AG10803 (cell line): ENCODE data around the gene ADCY5.

Experiments
- DNase-seq: peaks from one replicate; pipeline ENCODE4 v3.0.0; 2010; ENCODE audit warnings: low read depth
- H3K4me3 ChIP-seq: 2 replicates; pipeline ENCODE4 v1.5.1; 2011; ENCODE audit warnings: mild to moderate bottlenecking, low read length, control low read depth
- TF ChIP-seq, protein P1 (sequence below): conservative IDR thresholded peaks from 2 replicates; pipeline ENCODE4 v1.5.1; 2011; ENCODE audit warnings: mild to moderate bottlenecking, low read length, control low read depth, inconsistent platforms

The ADCY5 gene

GRCh38 chr3:123422457-123422856 lies 26.4 kb downstream of the ADCY5 start:
- DNase-seq = no peak
- TF ChIP-seq, protein P1, sequence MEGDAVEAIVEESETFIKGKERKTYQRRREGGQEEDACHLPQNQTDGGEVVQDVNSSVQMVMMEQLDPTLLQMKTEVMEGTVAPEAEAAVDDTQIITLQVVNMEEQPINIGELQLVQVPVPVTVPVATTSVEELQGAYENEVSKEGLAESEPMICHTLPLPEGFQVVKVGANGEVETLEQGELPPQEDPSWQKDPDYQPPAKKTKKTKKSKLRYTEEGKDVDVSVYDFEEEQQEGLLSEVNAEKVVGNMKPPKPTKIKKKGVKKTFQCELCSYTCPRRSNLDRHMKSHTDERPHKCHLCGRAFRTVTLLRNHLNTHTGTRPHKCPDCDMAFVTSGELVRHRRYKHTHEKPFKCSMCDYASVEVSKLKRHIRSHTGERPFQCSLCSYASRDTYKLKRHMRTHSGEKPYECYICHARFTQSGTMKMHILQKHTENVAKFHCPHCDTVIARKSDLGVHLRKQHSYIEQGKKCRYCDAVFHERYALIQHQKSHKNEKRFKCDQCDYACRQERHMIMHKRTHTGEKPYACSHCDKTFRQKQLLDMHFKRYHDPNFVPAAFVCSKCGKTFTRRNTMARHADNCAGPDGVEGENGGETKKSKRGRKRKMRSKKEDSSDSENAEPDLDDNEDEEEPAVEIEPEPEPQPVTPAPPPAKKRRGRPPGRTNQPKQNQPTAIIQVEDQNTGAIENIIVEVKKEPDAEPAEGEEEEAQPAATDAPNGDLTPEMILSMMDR = no peak
- H3K4me3 ChIP-seq = no peak overlapping the region

GRCh38 chr3:123421353-123422174 lies 27.3 kb downstream of the ADCY5 start:
- TF ChIP-seq, protein P1 = no peak
- no peak overlapping the region for H3K4me3 ChIP-seq
- no peak for DNase-seq

GRCh38 chr3:123420416-123420968 lies 28.4 kb downstream of the ADCY5 start:
- H3K4me3 ChIP-seq = no peak overlapping the region
- TF ChIP-seq, protein P1 = no peak
- DNase-seq = no peak

DNA sequence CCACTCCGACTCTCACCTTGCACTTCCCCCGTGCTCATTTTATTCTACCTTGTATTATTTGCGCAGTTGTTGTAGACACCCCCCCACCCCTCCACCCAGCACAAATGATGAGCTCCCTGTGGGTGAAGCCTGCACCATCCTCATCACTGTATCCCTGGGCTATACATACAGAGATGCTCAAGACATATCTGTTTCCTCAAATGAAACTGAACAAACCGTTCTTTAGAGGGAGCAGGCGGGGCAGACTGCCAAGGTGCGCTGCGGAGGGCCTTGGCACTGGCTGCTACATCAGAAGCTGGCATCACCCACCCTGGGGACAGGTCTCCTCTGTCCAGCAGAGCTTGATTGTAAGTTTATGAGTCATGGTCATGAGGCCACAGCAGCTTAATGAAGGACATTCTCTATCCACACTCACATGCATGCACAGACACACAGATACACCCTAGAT lies 29.0 kb downstream of the ADCY5 start:
- no peak overlapping the region for H3K4me3 ChIP-seq
- TF ChIP-seq, protein P1 = no peak
- no peak for DNase-seq

GRCh38 chr3:123419181-123419849 lies 29.6 kb downstream of the ADCY5 start:
- DNase-seq = no peak
- TF ChIP-seq, protein P1 = no peak
- H3K4me3 ChIP-seq = no peak overlapping the region

DNA sequence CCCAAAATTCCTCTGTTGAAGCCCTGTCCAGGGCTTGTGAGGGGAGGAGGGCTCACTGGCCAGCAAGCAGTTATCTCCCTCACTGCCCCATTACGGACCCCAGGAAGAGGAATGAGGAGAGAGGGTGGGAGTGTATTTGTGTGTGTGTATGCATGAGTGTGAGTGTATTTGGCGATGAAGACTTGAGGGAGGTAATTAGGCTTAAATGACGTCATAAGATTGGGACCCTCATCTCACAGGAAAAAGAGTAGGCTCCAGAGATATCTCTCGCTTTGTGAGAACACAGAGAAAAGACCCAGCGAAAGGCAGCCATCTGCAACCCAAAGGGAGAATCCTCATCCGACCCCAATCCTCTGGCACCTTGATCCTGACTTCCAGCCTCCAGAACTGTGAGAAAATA lies 32.2 kb downstream of the ADCY5 start:
- H3K4me3 ChIP-seq = no peak overlapping the region
- TF ChIP-seq, protein P1 = no peak
- no peak for DNase-seq
